CD4-positive, alpha-beta T cell treated with Interleukin-15 for 1 hour (primary cell): ENCODE data around the gene HS3ST4.
"Not testable (repeated sequence)": the region's sequence is repeated elsewhere in the genome, so short reads cannot be mapped to it uniquely, and the experiment has no call there.

ENCODE experiments used
- DNase-seq: peaks from one replicate; pipeline ENCODE4 v3.0.0-alpha.2; 2020

Gene HS3ST4

DNA sequence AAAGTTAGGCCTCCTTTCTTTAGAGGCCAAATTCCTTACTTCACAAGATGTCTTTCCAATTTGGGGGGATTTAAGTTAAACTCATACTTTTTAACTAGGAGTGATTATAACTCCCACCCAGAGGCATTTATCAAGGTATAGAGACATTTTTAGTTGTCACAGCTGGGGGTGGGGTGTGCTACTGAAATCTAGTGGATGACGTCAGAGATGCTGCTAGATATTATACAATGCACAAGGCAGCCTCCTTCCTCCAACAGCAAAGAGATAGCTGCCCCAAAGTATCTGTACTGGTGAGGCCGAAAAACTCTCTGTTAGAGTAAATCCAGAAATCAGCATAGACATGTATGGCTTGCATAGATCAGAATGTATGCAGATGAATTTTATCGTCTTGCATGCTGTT lies 324.0 kb downstream of the HS3ST4 start:
- no peak for DNase-seq

- no peak for DNase-seq
Observed at GRCh38 chr16:26016989-26017388, 325.2 kb downstream of the HS3ST4 start.

GRCh38 chr16:26019381-26020242 lies 327.9 kb downstream of the HS3ST4 start:
- DNase-seq: no peak

- no peak for DNase-seq
Observed at GRCh38 chr16:26026709-26027450, 335.1 kb downstream of the HS3ST4 start.

DNA sequence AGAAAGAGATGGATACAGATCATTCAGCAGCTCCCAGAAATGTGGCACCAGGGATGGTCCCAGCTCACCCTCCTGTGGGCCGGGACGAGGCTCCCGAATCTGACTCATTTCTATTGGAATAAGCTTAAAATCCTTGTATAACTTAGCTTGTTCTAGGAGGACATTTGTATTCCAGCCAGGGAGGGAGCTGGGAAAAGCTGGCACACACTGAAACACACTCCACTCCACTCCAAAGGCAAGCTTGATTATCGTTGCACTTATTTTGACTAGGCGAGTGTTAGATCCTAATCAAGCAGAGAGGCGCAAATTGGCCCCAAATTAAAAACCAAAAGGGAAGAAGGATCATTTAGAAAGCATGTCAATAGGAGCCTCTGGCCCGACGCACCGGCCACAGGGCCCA lies 339.5 kb downstream of the HS3ST4 start:
- no peak for DNase-seq

DNA sequence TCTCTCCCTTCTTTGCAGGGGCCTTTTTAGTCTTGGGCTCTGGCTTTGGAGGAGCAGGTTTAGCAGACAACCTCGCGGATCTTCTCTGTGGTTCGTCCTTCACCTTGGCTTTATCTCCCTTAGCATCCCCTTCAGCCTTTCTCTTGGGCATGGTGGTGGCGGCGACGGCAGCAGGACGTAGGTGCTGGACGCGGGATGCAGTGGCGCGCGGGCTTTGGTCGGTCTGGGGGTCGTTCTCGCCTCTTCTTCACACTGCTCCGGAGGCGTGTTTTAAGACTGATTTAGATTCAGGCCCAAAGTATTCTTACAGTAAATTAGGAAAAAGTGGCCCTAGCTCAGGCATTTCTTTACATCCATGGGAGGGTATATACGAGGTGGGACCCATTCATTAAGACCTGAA lies 340.9 kb downstream of the HS3ST4 start:
- DNase-seq: not testable (repeated sequence)

DNA sequence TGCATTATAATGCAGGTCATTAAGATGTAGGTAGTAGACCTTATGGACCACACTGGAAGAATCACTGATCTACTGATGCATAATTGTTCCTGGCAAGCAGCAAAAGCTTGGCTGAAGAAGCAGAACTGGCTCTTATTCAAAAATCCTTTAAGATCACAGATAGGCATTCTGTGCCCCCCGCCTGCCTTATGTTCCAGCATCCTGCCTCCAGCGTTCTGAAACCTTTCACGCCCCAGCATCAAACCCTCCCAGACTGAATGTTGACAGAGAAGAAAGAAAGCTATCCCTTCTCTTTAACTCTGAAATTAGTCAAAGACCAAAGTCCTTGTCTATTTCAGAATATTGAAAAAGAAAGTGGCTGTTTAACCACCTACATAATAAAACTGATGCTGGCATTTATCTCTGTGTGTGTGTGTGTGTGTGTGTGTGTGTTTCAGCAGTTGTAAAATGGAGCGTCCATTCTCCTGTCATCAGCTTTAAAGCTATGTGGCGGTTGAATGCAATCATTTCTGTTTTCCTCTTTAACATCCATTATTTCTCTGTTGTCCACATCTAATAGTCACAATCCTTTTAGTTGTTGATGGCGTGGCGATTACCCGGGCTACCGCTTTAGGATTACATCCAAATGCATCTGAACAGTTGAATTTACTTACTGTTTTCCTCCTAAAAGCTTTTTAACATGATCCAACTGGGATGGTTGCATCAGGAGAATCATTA lies 350.4 kb downstream of the HS3ST4 start:
- no peak for DNase-seq

DNA sequence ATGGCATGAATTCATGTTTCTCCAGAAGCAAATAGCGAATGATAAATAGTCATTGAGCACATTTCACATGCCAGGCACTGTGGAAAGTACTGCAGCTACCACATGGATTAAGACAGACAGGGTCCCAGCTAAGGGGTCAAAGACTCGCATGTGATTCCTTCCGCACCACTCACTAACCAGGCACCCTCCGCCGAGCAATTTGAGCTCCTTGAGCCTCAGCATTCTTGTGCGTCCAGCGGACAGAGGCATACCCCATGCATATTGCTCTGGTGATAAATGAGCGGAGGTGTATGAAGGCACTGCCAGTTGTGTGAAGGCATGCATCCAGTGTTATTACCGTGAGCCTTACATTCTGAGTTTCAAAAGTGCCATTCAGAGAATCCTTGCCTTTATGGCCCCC lies 358.7 kb downstream of the HS3ST4 start:
- no peak for DNase-seq

- no peak for DNase-seq
Observed at GRCh38 chr16:26051063-26051462, 359.3 kb downstream of the HS3ST4 start.

DNA sequence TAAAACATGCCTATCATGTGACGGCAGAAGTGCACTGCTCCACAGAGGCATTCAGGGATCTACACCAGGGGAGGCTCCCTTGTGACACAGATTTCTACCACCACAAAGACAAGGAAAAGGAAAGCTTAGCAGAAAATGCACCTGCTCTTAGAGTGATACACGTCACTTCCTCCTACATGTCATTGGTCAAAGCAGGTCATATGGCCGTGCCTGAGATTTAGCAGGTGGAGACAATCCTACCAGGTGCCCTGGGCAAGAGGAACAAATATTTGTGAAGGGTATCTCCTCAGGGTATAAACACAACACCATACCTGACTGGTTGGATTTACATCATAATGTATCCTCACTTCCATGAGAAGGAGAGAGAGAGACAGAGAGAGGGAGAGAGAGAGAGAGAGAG lies 362.1 kb downstream of the HS3ST4 start:
- DNase-seq: no peak

DNA sequence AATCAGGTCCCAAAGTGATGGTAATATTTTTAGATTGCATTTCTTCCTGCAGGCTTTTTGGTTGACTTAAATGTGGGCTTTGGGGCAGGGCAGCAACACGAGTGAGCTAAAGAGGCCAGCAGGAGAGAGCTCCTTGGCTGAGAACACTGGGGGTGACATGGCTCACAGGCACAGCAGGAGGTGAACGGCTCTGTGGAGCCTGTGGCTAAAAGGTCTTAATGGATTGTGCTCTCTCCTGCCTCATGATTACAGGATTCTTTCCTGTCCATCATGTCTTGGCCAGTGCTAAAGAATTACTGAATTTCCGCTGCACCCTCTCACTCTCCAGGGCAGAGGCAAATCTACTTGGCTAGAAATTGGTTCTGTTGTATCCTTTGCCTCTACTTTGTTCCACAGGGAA lies 366.6 kb downstream of the HS3ST4 start:
- DNase-seq: no peak

GRCh38 chr16:26070302-26071100 lies 378.7 kb downstream of the HS3ST4 start:
- no peak for DNase-seq

DNA sequence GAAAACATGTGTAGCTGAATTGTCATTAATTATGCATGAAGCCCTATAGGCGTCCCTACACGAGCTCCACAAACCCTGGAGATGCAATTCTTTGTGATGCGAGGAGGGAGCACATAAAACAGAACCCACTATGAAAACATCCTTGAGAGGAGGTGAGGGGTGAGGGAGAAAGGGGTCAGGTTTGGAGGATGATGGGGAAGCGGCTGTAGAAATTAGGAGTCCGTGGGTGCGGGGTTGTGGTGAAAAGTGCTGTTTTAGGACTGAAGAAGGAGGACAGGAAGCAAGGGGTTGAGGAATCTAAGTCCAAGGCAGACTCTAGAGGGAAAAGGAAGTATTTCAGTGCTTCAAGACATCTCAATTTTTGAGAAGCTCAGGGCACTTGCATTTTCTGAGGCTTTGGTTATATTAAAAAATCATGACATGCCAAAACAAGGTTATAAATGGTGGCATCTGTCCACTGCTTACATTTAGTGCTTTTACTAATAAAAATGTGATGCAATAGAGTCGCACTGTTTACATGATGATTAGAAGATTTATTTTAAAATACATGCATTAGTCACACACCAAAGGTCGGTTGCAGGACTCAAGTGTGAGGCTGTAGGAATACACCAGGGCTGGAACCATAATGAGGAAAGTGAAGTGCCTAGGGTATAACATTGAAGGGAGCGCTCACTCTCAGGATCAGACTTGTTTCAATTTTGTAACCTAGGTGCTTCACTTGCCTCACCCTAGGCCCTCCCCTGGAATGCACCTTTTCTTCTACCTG lies 379.5 kb downstream of the HS3ST4 start:
- DNase-seq: no peak

GRCh38 chr16:26078716-26079355 lies 387.1 kb downstream of the HS3ST4 start:
- DNase-seq: no peak

DNA sequence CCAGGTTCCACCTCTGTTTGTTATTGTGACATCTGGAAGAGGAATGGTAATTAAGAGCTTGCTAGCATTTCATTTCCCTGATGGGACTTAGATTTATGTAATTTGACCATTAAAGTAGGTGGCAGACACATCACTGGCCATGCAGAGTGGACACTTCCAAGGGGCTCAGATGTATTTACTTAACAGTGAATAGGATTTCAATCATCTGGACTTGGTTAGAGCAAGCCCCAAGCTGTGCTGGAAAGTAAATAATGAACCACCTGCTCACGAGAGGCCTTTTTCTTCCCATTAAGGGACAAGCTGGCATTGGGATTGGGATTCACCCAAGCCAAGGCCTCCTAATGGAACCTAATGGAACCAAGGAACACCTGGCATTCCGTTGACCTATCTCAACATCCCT lies 395.3 kb downstream of the HS3ST4 start:
- DNase-seq: no peak

- no peak for DNase-seq
Observed at GRCh38 chr16:26091511-26091910, 399.8 kb downstream of the HS3ST4 start.

DNA sequence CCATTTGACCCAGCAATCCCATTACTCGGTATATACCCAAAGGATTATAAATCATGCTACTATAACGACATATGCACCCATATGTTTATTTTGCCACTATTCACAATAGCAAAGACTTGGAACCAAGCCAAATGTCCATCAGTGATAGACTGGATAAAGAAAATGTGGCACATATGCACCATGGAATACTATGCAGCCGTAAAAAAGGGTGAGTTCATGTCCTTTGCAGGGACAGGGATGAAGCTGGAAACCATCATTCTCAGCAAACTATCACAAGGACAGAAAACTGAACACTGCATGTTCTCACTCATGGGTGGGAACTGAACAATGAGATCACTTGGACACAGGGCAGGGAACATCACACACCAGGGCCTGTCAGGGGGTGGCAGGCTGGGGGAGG lies 406.4 kb downstream of the HS3ST4 start:
- DNase-seq: not testable (repeated sequence)

GRCh38 chr16:26102369-26102768 lies 410.6 kb downstream of the HS3ST4 start:
- DNase-seq: no peak

DNA sequence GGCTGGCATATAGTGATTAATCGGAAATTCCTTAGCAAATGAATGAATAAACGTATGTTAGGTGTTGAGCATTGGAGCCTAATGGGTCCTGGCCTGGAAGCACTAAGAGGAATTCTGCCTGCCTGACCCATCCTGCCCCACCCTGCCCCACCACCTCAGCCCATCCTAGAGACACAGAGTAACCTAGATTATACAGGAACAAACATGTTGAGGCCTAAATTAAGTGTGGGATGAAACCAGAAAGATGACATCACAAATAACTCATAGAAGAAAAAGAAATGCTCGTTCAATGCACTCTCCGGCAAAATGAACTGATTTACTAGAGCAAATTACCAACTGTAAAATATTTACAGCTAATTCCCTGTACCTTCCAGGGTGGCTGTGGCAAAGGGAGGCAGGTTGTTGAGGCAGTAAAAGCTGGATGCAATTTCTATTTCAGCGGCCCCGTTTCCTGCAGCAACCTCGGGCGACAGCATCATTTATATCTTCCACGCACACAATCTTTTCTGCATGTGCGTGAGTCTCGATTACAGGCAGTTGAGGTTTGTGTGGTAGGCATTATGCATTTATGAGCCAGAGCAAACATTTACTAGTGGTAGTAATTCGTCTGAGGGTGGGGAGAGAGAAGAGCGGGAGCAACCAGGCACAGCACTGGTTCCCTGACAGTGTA lies 417.2 kb downstream of the HS3ST4 start:
- no peak for DNase-seq

DNA sequence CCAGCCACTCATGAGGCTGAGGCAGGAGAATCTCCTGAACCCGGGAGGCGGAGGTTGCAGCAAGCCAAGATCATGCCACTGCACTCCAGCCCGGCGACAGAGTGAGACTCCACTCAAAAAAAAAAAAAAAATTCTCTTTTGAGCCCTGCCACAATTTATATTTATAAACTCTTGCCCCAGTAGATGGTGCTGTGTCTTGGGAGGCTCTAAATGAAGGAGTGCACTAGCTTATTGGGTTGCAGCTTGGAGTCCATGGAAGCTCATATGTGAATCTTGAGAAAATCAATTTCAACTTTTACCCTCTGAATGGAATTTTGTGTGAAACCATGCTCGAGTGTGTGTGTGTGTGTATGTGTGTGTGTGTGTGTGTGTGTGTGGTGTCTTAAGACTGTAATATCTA lies 420.1 kb downstream of the HS3ST4 start:
- no peak for DNase-seq

- DNase-seq: no peak
Observed at GRCh38 chr16:26118575-26118974, 426.8 kb downstream of the HS3ST4 start.
